Epithelial cell of esophagus (primary cell): ENCODE data around the gene BLVRA.

Experiments
- DNase-seq: peaks from one replicate; pipeline ENCODE4 v3.0.0; 2010; ENCODE audit warnings: low read depth
- H3K4me3 ChIP-seq: 2 replicates; pipeline ENCODE4 v1.5.1; 2011; ENCODE audit warnings: mild to moderate bottlenecking, low read length, control low read depth
- CTCF ChIP-seq: IDR thresholded peaks from 2 replicates; pipeline ENCODE4 v1.5.1; 2011; ENCODE audit warnings: low read depth, mild to moderate bottlenecking, low read length, control low read depth, inconsistent platforms; ENCODE audit not compliant: insufficient read depth; ENCODE audit errors: missing control alignments

The BLVRA gene

DNA sequence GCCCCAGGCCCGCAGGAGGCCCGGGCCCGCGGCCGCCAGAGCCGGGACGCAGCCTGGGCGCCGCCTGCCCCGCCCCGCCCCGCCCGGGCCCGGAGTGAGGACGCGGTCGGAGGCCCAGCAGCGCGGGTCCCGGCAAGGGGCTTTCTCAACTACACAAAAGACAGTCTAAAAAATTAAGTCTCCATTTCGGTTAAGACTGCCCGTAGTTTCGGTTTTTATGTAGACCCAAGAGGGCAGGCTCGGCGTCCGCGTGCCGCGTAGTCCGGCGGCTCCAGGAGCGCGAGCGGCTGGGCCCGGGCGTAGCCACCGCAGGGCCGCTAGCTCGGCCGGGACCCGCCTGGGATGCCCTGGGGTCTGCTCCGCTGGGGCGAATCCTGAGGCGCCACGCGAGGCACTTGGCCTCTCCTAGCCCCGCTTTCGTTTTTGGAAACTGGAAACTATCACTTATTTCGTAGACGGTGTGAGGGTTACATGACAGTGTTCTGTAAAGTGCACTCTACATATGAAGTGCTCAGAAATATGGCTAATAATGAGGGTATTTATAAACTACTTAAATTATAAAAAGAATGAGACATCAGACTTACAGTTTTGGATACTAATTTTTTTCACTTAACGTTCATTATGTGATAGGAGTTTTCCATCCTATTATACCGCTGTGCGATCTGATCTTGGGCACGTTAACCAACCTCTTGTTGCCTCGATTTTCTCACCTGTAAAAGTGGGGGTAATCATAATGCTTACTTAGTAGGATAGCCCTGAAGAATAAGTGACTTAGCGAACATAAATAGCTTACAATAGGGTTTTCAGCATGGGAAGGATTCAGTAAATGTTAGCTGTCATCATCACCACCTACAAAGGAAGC lies 573 bp downstream of the BLVRA start:
- TF ChIP-seq CTCF, result no peak
- peak overlapping the region; percentile 59 for H3K4me3 ChIP-seq
- DNase-seq, result peak; percentile 32

- TF ChIP-seq CTCF, result no peak
- no peak for DNase-seq
Measured at GRCh38 chr7:43760861-43761260, 2.4 kb downstream of the BLVRA start.

DNA sequence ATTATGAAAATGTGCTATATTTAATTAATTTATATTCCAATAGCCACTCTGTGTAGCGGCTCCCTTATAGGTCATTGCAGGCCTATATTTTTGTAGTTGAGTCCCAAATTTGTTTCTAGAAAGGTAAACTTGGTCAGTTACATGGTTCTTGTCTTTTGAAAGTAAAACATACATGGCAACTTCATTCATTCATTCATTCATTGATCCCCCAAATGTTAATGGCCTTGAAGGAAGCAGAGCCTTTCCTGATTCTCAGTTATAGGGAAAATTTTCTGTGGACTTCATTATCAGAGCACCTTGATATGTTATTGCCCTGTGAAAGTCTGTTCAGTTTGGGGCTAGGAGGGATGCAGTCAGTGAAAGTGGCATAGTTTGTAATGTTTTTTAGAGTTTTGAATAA lies 2.9 kb downstream of the BLVRA start:
- H3K4me3 ChIP-seq, result no peak overlapping the region
- no peak for TF ChIP-seq CTCF
- no peak for DNase-seq

More at GRCh38 chr7:43760861-43761260, 2.4 kb downstream of the BLVRA start:
- no peak overlapping the region for H3K4me3 ChIP-seq

- peak; percentile 45 for DNase-seq
- no peak for TF ChIP-seq CTCF
- H3K4me3 ChIP-seq, result no peak overlapping the region
Measured at GRCh38 chr7:43761938-43762692, 3.6 kb downstream of the BLVRA start.

- no peak for TF ChIP-seq CTCF
- no peak for DNase-seq
- H3K4me3 ChIP-seq, result no peak overlapping the region
Measured at GRCh38 chr7:43763183-43763582, 4.7 kb downstream of the BLVRA start.

- H3K4me3 ChIP-seq, result peak overlapping the region; percentile 18
- DNase-seq, result peak; percentile 66
- no peak for TF ChIP-seq CTCF
Measured at GRCh38 chr7:43764039-43764761, 5.7 kb downstream of the BLVRA start.
